Stomach (tissue), 4 donors: ENCODE results near the gene BAZ2A.

Source experiments
- POLR2A ChIP-seq, 4 donors: fragments of 450-650 bp; IDR thresholded peaks; one replicate each; pipeline ENCODE4 v1.6.1; 2016; ENCODE audit warnings: antibody characterized with exemption in 4 of 4, control low read depth in 2 of 4, mild to moderate bottlenecking in 1 of 4, moderate library complexity in 1 of 4
- TF ChIP-seq, protein P1 (sequence below), 7 experiments: fragments of 450-650 bp in 4 of 7; fragments of 200-600 bp in 3 of 7; sonication (generic) in 3 of 7; IDR thresholded peaks; one replicate each; pipeline ENCODE4 v1.5.1; 2016 to 2019; ENCODE audit warnings: antibody characterized with exemption in 7 of 7, control low read depth in 2 of 7, mild to moderate bottlenecking in 1 of 7

DNA sequence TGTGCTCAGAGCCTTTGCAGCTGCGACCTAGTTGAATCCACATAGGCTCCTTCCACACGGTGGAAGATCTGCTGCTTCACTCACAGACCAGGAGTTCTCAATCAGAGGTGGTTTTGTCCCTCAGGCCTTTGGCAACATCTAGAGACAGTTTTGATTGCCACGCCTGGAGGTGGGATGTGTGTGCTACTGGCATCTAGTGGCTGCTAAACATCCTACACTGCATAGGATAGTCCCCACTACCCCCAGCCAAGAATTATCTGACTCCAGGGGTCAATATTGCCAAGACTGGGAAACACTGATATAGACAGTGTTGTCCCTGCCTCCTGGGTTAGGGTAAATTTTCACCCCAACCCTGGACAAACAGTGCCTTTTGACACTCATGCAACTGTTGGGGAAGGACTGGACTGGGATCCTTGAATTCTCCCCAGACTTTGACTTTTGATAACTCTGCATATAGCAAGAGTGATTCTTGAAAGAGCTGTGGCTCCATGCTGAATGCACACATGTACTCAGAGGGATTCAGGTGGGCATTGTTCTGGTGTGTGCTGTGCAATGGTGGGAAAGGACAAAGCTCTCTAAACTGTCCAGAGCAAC, 39.8 kb downstream of the BAZ2A start:
- TF ChIP-seq POLR2A (IDR thresholded peaks at IDR 0.05) = no peak
- TF ChIP-seq, protein P1, sequence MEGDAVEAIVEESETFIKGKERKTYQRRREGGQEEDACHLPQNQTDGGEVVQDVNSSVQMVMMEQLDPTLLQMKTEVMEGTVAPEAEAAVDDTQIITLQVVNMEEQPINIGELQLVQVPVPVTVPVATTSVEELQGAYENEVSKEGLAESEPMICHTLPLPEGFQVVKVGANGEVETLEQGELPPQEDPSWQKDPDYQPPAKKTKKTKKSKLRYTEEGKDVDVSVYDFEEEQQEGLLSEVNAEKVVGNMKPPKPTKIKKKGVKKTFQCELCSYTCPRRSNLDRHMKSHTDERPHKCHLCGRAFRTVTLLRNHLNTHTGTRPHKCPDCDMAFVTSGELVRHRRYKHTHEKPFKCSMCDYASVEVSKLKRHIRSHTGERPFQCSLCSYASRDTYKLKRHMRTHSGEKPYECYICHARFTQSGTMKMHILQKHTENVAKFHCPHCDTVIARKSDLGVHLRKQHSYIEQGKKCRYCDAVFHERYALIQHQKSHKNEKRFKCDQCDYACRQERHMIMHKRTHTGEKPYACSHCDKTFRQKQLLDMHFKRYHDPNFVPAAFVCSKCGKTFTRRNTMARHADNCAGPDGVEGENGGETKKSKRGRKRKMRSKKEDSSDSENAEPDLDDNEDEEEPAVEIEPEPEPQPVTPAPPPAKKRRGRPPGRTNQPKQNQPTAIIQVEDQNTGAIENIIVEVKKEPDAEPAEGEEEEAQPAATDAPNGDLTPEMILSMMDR (IDR thresholded peaks at IDR 0.05) = peak in 1 of 7 experiments; percentile 11
